Mucosa of stomach (tissue), 1 donor: ENCODE results near the gene PCSK4.

ENCODE experiments used
- H3K27me3 ChIP-seq: one replicate; pipeline ENCODE4 v1.7.0; 2013; ENCODE audit warnings: mild to moderate bottlenecking, low read length; ENCODE audit not compliant: control insufficient read depth, insufficient read depth
- H3K36me3 ChIP-seq: one replicate; pipeline ENCODE4 v1.7.0; 2013; ENCODE audit warnings: low read length; ENCODE audit not compliant: control insufficient read depth, insufficient read depth
- H3K4me1 ChIP-seq: one replicate; pipeline ENCODE4 v1.7.0; 2013; ENCODE audit warnings: mild to moderate bottlenecking, low read length; ENCODE audit not compliant: control insufficient read depth, insufficient read depth
- H3K4me3 ChIP-seq: one replicate; pipeline ENCODE4 v1.7.0; 2013; ENCODE audit warnings: low read length
- H3K9ac ChIP-seq: one replicate; pipeline ENCODE4 v1.7.0; 2013; ENCODE audit warnings: mild to moderate bottlenecking, low read length, moderate library complexity
- H3K9me3 ChIP-seq: one replicate; pipeline ENCODE4 v1.7.0; 2013; ENCODE audit warnings: mild to moderate bottlenecking, low read length, moderate library complexity; ENCODE audit not compliant: control insufficient read depth
- donor health status: Pancreatic carcinoma.

PCSK4 gene

GRCh38 chr19:1509602-1510441 lies 19.7 kb upstream of the PCSK4 start:
- no peaks in the 10 kb centered on the region for H3K36me3 ChIP-seq
- no peak overlapping the region for H3K9ac ChIP-seq
- H3K4me1 ChIP-seq: peaks cover 9% of the 10 kb centered on the region
- no peak overlapping the region for H3K4me3 ChIP-seq
- peaks cover 19% of the 10 kb centered on the region for H3K27me3 ChIP-seq
- no peaks in the 10 kb centered on the region for H3K9me3 ChIP-seq

GRCh38 chr19:1508507-1508856 lies 18.3 kb upstream of the PCSK4 start:
- Histone ChIP-seq H3K4me3 (no peak overlapping the region), H3K4me1 (peaks cover 11% of the 10 kb centered on the region), H3K27me3 (peaks cover 17% of the 10 kb centered on the region), H3K9ac (no peak overlapping the region), H3K9me3 (no peaks in the 10 kb centered on the region), H3K36me3 (no peaks in the 10 kb centered on the region)

- Histone ChIP-seq H3K27me3 (peaks cover 22% of the 10 kb centered on the region), H3K9ac (no peak overlapping the region), H3K4me1 (peaks cover 17% of the 10 kb centered on the region)
These were observed 17.8 kb upstream of the PCSK4 start for GRCh38 chr19:1507763-1508506.

GRCh38 chr19:1507192-1507660 lies 17.1 kb upstream of the PCSK4 start:
- Histone ChIP-seq H3K27me3 (peaks cover 27% of the 10 kb centered on the region), H3K4me3 (no peak overlapping the region)

More at GRCh38 chr19:1507763-1508506, 17.8 kb upstream of the PCSK4 start:
- Histone ChIP-seq H3K4me3 (no peak overlapping the region), H3K36me3 (no peaks in the 10 kb centered on the region), H3K9me3 (no peaks in the 10 kb centered on the region)

DNA sequence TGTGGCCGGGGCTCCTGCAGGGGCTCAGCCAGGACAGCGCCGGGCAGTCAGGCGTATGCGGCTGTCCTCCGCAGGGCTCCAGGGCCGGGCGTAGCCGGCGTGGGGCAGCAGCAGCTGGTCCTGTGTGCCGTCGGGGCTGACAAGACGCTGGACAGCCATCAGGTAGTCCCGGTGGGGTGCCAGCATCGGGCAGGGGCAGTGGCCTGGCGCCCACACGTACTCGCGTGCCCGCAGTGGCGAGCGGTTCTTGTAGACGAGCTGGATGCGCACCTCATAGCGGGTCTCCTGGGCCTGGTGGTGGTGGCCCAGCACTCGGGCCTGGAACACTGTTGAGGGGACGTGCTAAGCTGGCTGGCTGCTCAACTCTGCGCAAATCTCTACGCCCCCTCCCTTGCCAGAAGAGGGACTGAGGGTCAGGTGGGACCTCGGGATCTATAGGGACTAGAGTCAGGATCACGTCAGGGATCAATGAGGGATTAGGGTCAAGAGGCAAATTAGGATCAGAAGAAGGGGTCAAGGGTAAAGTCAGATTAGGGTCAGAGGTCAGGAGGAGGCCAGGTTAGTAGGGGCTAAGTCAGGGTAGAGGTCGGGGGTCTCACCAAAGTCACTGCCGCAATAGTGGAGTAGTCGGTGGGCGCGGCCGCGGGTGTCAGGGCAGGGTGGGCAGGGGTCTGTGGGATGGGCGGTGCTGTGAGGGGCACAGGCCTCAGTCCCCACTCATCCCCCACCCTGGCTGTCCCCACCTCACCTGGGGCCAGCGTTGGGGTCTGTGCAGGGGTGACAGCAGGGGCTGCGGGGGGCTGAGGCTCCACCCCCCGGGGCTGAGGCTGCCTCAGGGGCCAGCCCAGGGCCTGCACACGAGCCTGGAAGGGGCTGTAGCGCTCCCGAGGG lies 16.1 kb upstream of the PCSK4 start:
- Histone ChIP-seq H3K9ac (no peak overlapping the region), H3K27me3 (peaks cover 22% of the 10 kb centered on the region), H3K36me3 (no peaks in the 10 kb centered on the region), H3K9me3 (no peaks in the 10 kb centered on the region), H3K4me1 (peaks cover 15% of the 10 kb centered on the region), H3K4me3 (no peak overlapping the region)

More at GRCh38 chr19:1507192-1507660, 17.1 kb upstream of the PCSK4 start:
- peaks cover 14% of the 10 kb centered on the region for H3K4me1 ChIP-seq
- H3K9me3 ChIP-seq: no peaks in the 10 kb centered on the region
- H3K9ac ChIP-seq: no peak overlapping the region
- no peaks in the 10 kb centered on the region for H3K36me3 ChIP-seq

- Histone ChIP-seq H3K36me3 (no peaks in the 10 kb centered on the region), H3K4me1 (peaks cover 19% of the 10 kb centered on the region), H3K9me3 (no peaks in the 10 kb centered on the region), H3K4me3 (no peak overlapping the region), H3K9ac (no peak overlapping the region), H3K27me3 (peaks cover 23% of the 10 kb centered on the region)
These were observed 14.9 kb upstream of the PCSK4 start for GRCh38 chr19:1505012-1505411.

DNA sequence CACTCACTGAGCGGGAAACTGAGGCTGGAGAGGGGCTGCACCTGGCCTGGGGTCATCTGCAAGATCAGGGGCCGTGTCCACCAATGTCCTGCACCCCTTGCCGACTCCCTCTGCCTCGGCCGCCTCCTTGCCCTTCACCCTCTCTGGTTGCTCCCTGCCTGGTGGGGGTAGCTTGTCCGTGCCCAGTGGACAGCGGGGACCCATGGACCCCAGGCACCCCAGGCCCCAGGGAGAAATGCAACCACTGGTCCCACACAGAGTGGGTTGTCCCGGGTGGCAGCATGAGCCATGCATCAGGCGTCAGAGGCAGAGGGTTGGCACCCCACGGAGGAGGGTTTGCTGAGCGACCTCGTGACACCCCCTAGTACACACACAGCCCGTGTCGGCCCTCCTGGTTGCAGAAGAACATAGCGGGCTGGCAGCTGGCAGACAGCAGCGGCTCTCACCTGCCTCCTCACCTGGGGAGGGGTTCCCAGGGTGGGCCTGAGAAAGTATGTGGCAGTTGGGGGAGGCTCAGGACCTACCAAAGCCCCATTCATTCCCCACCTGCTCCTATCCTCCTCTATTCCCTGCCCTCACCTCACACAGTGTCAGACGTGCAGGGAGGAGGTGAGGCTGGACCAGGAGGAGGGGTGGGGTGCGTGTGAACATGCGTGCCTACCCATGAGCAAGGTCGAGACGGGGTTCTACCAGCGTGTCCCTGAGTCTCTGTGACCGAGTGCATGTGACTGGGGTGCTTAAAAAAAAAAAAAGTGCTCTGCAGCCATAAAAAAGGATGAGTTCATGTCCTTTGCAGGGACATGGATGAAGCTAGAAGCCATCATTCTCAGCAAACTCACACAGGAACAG lies 14.0 kb upstream of the PCSK4 start:
- peaks cover 19% of the 10 kb centered on the region for H3K4me1 ChIP-seq
- H3K9ac ChIP-seq: no peak overlapping the region
- no peak overlapping the region for H3K4me3 ChIP-seq
- peaks cover 22% of the 10 kb centered on the region for H3K27me3 ChIP-seq
- H3K9me3 ChIP-seq: no peaks in the 10 kb centered on the region
- no peaks in the 10 kb centered on the region for H3K36me3 ChIP-seq

- H3K4me1 ChIP-seq: peaks cover 19% of the 10 kb centered on the region
- H3K4me3 ChIP-seq: no peak overlapping the region
- H3K9me3 ChIP-seq: no peaks in the 10 kb centered on the region
- H3K27me3 ChIP-seq: peaks cover 22% of the 10 kb centered on the region
- peak overlapping the region; percentile 4 for H3K9ac ChIP-seq
- no peaks in the 10 kb centered on the region for H3K36me3 ChIP-seq
These were observed 13.2 kb upstream of the PCSK4 start for GRCh38 chr19:1503089-1503924.

DNA sequence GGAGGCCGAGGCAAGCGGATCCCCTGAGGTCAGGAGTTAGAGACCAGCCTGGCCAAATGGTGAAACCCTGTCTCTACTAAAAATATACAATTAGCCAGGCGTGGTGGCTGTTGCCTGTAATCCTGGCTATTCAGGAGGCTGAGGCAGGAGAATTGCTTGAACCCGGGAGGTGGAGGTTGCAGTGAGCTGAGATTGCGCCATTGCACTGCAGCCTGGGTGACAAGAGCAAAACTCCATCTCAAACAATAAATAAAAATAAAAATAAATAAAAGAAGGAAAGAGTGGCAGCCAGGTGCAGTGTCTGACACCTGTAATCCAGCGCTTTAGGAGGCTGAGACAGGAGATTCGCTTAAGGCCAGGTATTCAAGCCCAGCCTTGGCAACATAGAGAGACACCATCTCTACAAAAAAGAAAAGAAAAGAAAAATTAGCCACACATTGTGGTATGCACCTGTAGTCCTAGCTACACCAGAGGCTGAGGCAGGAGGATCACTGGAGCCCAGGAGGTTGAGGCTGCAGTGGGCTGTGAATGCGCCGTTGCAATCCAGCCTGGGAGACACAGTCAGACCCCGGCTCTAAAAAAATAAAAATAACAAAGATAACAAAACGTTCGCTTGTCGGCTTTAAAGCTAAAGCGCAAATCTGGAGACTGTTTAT lies 12.4 kb upstream of the PCSK4 start:
- peaks cover 29% of the 10 kb centered on the region for H3K27me3 ChIP-seq
- no peak overlapping the region for H3K4me3 ChIP-seq
- no peak overlapping the region for H3K9ac ChIP-seq
- H3K9me3 ChIP-seq: no peaks in the 10 kb centered on the region
- H3K36me3 ChIP-seq: no peaks in the 10 kb centered on the region
- H3K4me1 ChIP-seq: peaks cover 18% of the 10 kb centered on the region

DNA sequence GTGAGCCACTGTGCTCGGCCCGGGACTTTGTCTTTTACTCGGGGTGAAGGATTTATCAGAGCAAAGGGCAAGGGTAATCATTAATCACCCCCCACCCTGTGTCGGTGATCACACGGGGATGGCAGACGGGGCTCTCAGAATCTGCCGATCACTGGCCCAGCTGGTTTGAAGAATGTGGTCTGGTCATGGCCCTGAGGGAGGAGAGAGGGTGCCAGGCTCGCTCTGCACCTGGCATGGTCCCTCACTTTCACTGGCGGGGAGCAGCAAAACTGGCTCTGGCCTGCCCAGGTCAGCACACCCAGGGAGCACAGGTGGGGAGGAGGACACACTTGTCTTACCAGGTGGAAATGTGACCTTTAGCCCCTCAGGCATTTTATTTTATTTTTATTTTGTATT lies 11.0 kb upstream of the PCSK4 start:
- peaks cover 18% of the 10 kb centered on the region for H3K4me1 ChIP-seq
- H3K27me3 ChIP-seq: peaks cover 40% of the 10 kb centered on the region
- H3K4me3 ChIP-seq: no peak overlapping the region
- H3K9me3 ChIP-seq: no peaks in the 10 kb centered on the region
- no peaks in the 10 kb centered on the region for H3K36me3 ChIP-seq
- no peak overlapping the region for H3K9ac ChIP-seq
